Umbilical cord (tissue), 2 donors: Measurements from ENCODE around the gene TMBIM6. TPM values are rescaled to one million over a fixed set of nuclear protein-coding genes. Genes with fewer than 3 reads are reported as not detected.
A peak's percentile ranks its signal among the peaks of the same experiment; 100 is the strongest.

ENCODE experiments used
- DNase-seq: peaks from one replicate; pipeline ENCODE4 v3.0.0-alpha.2; 2015; ENCODE audit warnings: low spot score
- total RNA-seq: library from RNA; depleted of rRNA; stranded (reverse); fragments of >200 nt; gene quantifications from one replicate; pipeline ENCODE4 v1.2.3, GENCODE V29; 2014; ENCODE audit warnings: low replicate concordance; ENCODE audit not compliant: insufficient read depth

TMBIM6 gene
- total RNA-seq, 1 donor from 2014 or later, result 293 TPM

DNA sequence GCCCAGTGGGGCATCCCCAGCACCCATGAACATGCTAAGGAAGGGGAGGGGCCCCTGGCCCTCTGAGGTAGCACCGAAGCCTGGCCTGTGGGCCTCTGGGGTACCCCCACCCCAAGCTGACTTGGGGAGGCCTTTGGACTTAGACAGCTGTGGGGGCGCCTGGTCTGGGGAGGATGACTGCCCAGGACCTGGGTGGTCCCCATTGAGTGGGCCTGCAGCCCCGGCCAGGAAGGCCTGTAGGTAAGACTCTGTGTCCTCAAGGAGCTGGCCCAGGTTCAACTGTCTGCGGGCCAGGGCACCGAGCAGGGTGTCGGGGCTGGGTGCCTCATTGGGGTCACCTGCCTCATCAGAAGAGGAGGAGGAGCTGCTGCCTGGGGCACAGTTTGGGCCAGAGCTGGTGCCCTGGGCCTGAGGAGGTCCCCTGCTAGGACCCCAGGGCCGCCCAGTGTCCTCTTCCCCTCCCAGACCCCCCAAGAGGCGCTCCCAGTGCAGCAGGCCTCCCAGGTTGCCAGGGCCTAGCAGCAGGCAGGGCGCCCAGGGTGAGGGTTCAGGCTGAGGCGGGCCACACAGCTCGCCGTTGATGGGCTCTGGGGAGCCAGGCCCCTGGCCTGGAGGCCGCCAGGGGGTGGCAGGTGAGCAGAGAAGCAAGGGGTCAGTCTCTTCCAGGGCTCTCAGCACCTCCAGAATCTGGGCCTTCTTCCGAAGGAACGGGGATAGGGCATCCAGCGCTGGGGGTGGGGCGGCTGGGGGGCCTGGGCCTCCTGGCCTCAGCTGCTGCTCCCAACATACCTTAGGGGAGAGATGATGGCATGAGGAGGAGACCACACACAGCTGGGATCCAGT lies 55.5 kb downstream of the TMBIM6 start:
- no peak for DNase-seq

DNA sequence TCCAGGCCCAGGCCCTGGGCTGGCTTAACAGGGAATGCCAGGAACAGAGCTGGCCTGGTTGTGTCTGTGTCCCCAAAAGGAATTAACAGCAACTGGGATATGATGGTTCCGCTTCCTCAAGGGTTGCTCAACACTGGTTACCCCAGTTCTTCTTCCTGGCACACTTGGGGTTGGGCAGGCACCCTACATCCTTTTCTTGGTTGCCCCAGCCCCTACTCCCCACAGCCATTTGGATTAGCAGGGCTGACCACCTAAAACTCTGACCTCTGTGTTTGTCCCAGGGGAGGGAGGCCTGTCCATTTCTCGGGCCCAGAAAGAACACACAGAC lies 56.1 kb downstream of the TMBIM6 start:
- no peak for DNase-seq

DNA sequence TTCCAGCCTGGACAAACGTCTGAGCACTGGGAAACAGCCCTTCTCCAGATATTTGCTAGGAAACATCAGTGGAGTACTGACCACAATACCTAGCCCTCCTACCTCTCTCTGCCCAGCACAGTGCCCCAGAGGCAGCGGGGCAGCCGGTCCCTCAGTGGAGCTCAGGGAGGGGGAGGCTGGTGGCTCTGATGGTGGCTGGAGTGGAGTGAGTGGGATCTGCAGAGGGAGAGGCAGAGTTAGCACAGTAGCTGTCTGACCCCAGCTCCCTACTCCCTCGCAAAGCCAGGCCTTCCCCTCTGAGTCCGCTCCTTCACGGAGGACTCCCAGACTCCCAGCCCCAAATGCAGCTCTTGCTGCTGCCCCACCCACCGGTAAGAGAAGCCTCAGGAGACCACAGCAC lies 56.9 kb downstream of the TMBIM6 start:
- DNase-seq, result no peak

DNA sequence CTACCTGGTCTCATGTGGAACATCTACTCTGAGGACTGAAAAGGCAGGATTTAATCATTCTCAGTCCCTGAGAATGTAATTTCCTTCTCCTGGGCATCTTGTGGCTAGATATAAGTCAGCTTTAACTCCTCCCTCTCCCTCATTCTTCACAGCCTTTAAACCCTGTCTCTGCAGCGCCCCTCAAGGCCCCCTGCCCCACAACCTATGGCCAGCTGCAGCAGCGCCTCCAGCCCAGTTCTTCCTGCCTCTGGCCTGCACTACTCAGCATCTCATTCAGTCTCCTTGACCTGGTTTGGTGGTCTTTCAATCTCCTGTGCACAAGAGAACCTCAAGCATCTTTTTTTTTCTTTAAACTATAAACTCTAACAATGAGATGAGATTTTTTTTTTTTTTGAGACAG lies 57.6 kb downstream of the TMBIM6 start:
- no peak for DNase-seq

DNA sequence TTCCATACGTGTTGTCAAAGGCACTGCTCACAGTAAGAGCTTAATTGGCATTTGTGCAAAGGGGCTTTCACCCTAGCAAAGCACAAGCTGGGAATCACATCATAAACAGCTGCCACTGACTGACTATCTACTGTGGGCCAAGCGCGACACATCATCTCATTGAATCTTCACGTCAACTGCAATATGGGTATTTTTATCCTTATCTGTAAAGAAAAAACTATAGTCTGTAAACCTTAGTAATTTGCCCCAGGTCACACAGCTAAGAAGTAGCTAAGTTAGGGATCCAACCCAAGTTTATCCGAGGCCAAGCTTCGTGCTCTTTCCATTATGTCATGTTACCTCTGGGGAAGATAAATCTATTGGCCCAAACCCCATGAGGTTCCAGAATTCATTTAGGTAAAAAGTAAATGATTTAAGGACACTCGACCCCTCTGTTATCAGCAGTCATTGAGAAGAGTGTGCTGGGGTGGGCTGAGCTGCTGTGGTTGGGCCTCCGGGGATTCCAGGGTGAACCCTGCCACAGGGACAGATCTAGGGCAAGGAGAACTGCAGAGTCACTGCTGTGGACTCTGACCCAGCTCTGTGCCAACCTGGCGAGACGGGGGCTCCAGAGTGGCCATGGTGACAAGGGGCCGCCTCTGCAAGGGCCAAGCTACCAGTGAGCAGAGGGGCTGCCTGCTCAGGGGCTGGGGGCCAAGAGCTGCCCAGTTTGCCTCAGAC lies 59.2 kb downstream of the TMBIM6 start:
- no peak for DNase-seq

DNA sequence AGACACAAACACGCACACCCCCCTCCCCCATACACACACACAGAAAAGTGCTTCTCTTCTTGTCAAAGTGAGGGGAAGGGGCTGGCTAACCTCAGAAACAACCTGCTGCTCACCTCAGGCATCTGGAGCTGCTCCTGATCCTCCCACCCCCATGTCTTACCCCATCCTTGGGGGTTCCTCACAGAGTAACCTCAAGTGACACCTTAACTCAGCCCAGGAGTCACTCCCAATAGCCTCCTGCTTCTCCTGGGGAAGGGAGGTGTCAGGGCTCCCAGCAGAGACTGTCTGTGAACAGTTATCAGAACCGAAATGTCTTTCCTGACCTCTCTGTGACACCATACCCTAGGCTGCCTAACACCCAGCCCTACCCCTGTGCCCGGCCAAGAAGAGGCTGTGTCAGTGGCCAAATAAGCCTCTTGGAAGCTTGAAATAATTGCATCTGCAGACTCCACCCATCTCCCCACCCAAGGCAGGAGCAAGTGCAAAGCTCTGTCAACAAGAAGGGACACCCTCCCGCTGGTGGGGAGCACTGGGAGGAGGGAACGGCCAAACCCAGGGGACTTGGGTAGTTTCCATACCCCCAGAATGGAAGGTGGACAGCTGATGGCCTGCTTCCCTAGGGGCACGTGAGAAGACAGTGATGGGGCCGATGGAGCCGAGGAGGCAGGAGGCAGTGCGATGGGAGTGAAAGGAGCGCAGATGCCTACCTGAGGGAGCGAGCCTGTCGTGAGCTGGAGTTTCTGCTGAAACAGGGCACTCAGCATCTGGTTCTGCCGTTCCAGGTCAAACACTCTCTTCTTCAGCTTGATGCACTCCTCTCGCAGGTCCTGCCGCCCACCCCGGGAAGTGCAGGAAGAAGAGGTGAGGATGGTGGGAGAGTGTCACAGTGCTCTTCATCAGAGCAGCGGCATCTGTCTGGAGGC lies 60.0 kb downstream of the TMBIM6 start:
- DNase-seq, result no peak

DNA sequence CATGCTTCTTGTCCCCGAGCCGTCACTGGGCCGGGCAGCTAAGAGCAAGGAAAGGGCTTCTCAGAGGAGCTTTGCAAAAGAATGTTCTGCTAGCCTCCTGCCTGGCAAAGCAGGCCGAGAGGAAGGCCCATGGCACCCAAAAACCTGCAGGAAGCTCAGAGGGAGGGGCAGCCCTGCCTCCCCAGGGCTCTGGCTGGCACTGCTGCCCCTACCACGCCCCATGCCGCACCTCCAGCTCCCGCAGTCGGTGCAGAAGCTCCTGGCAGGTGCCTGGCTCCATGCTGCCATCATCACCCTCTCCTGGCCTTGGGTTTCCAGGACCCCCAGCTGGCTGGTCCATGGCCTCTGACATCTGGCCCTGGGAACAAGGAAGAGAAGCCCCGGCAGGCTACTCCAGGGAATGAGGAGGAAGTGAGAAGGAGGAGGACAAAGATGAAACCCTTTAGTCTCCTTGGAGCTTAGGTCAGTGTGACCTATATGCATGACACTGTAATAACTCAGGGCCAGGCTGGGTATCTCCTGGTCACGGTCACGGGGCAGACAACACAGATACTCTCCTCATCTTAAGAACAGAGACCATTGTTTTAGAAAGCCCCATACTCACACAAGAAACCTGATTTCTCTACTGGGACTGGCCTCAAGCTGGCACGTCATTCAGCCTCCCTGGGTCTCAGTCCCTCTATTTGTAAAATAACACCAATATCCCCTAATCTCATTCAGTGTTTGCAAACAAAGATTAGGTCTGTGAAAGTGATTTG lies 62.5 kb downstream of the TMBIM6 start:
- no peak for DNase-seq

DNA sequence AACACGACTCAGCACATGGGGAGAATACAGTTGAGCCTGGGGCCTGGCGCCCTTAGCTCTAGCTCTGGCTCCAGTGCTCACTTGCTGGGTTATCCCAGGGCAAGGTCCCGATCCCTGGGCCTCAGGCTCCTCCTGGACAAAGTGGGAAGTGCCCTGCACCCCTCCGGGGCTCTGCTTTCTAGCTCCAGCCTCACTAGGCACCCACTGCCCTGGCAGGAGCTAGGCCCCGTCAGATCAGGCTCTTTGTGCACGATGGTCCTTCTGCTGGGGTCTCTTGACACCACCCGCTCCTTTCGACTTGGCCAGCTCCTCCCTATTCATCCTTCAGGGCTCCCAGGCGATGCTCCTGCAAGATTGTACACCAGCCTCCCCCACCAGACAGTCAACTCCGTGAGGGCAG lies 63.5 kb downstream of the TMBIM6 start:
- no peak for DNase-seq

DNA sequence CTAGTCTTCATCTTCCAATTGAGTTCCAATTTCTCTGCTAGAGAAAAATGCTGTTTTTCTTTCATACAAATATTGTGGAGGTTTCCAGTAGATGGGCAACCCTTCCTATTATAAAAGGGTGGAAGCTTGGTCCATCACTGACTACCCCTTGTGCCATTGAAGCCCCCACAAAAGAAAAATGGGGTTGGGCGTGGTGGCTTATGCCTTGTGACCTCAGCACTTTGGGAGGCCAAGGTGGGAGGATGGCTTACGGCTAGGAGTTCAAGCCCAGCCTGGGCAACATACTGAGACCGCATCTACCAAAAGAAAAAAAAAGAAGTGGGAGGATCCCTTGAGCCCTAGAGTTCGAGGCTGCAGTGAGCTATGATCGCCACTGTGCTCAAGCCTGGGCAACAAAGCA lies 64.1 kb downstream of the TMBIM6 start:
- no peak for DNase-seq

DNA sequence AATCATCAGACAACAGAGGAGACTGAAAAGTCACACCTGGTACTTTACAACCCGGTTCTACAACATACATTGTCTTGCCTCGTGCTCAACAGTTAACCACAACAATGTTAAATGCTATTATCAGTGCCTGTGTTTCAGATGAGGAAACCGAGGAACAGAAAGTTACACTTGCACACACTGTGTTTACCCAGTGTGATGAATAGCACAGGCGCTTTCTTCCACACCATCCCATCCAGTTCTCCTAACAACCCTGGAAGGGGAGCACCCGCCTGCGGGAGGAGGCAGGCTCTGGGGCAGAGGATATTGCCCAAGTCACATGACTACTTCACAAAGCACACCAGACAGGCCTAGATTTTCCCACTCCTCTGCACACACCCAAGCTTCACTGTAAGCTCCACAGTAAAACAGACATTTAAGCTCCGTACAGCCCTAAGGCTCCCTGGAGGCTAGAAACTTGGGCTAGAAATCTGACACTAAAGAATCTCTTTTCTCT lies 65.0 kb downstream of the TMBIM6 start:
- peak; percentile 42 for DNase-seq

DNA sequence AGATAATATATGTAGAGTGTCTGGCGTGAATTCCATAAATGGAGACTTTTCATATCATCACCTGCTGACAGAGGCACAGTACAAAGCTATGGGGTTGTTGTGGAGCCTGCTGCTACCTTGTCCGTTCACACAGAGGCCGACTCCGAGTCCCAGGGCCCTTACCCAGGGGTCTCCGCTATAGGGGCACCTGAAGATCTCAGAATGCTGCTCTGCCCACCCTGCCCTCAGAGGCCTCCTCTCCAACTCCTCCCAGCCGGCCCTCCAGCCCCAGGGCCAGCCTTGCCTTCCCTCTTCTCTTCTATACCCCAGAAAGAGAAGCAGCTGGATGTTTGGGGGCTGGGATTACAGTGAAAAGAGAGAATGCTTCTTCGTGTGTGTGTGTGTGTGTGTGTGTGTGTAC lies 65.5 kb downstream of the TMBIM6 start:
- DNase-seq, result no peak

DNA sequence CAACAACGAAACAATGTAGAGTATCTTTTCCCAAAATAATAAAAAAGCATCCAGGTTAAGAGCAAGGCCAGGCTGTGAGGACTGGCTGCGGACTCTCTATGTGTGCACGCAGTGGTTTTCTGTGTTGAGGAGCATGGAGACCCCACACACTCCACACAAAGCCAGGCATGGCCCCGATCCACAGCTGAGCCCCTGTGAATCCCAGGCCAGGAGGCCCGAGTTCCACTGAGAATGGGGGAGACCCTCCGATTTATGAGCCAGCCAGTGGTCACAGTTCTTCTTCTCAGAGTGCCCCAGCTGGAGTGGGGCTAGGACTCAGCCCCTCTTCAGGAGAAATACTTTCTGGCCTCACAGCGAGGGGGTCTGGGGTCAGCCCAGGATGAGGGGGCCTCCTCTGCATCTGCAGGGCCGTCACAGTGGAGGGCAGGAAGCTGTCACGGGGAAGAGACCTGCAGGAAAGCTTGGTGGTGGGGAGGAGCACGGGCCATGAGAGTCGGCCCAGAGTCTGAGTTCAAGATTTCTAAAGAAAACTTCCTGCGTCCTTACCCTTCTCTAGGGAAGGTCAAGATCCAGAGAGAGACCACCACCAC lies 66.7 kb downstream of the TMBIM6 start:
- no peak for DNase-seq

DNA sequence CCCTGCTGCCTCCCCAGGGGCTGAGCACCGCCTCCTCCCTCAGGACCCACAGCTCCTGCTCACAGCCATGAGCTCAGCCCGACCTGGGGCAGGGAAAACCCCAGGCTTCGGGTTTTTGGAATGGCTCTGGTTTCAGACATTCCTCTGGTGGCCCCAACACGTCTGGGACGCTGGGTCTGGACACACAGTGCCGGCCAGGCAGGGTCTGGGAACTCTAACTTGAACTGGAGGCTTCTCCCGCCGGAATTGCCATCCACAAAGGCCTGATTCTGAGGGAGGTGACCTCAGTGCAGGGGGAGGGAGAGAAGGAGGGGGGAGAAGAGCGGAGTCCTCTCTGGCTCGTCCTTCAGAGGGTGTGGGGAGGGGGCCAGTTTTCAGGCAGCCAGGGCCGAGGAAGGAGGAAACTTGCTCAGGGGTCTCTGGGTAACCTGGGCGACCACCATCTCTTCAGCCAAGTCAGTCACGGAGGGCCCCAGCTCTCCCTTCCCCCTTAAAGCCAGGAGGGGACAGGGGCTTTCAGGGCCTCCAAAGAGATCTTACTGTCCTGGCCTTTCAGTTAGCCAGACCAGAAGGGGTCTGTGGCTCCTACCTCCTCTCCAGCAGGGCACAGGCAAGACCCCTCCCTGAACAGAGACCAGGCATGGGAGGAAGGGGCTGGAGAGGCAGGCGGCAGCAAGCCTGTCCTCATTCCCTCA lies 67.5 kb downstream of the TMBIM6 start:
- DNase-seq, result peak; percentile 69

DNA sequence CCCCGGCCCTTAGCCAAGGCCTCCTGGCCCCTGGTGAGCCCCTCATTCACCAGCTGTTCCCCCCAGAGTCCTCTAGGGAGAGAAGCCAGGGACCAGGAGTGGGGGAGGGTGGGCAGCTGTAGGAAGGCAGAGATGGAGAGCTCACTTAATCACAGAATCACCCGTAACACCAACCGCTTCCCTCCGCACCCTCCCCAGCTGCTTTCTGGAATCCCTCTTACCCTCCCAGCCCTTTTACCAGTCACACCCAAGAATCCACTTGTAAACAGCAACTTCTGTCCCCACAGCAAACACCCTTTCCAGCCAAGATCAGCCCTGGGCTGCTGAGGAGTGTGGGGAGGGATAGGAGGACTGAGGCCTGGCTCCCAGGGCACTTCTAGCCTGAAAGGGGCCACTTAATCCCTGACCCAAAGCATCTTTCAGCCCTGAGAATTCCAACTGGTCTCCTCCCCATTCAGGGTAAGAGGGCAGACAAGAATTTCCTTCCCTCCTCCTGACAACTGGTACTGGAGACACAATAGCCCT lies 68.1 kb downstream of the TMBIM6 start:
- peak; percentile 81 for DNase-seq

DNA sequence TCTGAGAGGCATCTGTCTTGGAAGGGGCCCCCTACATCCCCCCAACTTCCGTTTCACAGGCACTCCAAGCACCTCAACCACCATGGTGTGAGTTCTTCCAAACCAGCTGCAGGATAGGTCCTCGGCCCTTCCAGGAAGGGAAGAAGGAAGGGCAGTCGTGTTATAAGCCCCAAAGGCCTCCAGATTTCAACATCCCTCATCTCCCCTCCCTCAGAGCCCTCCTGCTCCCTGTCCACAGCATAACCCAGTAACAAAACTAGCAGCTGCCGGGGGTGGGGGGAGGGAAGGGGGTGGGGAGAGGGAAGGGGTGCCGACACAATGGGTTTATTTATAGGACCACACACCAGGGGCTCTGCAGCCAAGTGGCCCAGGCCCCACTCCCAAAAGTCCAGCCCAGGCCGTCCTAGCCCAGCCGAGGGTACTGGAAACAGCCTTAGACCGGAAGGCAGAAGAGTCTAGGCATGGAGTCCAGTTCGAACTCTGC lies 68.6 kb downstream of the TMBIM6 start:
- no peak for DNase-seq

DNA sequence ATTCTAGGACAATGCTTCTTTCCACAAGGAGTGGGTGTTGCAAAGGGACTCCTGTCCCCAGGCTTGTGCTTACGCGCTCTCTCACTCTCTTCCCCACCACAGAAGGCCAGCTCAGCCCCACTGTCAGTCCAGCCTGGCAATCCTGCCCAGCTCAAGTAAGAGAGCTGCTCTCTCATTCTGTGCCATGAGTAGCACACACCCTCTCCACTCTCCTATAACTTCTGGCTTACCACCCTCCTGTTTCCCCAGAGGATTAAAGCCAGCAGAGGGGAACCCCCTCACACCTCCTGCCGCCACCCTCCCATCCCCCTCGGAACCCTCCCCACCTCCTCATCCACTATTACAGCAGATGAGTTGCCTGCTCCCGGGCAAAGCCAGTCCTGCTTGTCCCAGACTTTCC lies 69.8 kb downstream of the TMBIM6 start:
- no peak for DNase-seq

DNA sequence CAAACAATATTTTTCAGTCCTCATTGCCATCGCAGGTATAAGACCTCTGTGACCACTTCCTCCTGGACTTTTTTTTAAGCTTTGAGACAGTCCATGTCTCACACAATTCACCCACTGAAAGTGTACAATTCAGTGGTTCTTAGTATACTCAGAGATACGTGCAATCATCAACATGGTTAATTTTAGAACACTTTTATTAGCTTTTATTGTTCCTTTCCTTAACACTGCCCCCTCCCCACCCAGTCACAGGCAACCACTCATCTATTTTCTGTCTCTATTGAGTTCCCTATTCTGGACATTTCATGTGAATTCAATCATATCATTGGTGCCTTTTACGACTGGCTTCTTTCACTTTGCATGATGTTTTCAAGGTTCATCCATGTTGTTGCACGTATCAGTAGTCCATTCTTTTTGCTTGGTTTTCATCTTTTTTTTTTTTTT lies 70.6 kb downstream of the TMBIM6 start:
- no peak for DNase-seq

DNA sequence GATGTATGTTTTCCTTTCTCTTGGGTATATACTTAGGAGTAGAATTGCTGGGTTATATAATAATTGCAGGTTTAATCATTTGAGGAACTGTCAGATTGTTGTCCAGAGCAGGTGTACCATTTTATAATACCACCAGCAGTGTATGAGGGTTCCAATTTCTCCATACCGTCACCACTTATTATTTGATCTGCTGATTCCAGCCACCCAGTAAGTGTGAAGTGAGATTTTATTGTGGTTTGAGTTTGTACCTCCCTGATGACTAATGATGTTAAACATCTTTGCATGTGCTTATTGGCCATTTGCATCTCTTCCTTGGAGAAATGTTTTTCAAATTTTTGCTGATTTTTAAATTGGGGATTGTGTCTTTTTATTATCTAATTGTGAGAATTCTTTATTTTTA lies 71.8 kb downstream of the TMBIM6 start:
- DNase-seq, result no peak
